ENCODE results near the gene GNPTG.

GNPTG gene

DNA sequence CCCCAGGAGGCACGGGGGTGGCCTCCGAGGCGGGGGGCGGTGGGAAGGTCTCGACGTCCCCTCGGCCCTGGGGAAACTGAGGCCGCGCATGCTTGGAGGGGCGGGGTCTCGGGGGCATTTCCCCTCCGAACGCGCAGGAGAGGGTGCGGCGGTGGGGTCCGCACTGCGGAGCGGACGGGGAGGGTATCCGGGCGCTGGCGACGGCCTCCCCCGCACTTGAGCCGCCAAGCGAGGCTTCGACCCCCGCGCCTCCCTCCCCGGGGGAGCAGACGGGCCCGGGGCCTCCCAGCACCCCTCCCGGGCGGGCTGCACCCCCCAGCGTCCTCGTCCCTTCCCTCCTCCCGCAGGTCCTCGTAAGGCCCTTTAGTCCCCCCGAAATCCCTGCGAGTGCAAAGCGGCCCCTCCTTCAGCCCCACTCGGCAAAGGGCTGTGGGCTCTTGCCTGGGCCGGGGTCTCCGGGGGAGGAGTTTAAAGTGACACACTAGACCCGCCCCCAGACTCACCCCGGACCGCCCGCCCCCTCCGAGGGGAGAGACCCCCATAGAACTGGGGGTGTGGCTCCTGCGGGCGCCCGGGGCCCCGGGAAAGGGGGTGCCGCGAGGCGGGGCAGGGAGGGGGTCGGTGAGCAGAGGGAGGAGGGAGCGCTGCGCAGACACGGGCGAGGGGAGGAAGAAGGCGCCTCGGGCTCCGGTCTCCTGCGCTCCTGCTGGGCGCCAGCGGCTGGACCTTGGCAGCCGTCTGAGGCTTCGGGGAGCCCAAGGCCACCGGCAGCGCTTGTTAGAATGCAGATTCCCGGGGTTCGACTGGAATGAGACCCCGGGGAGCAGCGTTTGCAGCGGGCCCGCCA is 17.7 kb upstream of the GNPTG start:
- no peak for DNase-seq (ENCODE audit: low spot score)

GRCh38 chr16:1334739-1335138 is 17.0 kb upstream of the GNPTG start:
- no peak for DNase-seq (ENCODE audit: low spot score)

DNA sequence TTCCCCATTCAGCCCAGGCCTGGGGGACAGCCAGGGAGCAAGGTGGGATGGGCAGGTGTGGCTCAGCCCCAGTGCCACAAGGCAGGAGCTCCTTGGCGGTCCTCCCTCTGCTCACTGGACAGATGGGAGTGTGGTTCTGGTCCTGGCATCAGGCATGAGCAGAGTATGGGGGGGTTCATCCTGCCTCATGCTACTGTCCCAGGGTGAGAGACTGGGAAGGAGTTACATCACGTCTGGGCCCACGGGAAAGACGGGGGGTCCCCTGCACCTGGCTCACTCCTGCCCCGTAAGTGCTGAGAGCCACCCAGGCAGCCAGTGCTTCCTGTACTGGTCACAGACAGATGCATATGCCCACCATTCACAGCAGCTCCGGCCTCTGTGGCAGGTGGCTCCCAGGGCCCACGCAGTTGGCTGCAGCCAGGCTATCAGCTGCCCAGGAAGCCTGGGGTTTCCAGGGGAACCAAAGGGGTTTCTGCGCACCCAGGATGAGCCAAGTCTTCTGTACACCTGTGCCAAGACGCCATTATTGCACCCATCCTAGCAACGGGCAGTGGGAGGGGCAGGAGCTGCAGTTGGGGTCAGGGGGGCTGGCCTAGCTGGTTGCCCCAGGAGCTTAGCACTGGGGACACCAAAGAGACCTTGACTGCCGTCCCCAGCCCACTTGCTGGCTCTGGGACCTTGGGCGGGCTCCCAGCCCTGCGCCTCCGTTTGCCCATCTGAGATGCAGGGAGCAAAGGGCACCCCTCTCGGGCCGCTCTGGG is 16.3 kb upstream of the GNPTG start:
- no peak for DNase-seq (ENCODE audit: low spot score)

DNA sequence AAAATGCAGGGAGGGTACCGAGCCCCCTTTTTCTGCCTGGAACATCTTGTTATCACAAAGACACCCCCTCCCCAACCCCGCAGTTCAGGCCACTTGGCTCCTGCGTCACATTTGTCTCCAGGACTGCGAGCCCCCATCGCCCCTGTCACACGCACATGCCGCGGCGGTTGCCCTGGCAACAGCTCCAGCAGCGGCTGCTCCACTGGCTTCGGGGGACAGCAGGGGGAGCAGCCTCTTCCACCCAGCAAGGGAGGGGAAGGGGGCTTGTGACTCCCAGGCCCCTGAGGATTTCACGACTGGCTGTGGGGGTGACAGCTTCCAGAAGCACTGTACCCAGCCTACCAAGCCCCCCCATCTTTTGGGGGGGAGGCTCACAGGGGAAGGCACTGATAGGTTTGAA is 15.7 kb upstream of the GNPTG start:
- no peak for DNase-seq (ENCODE audit: low spot score)

- no peak for DNase-seq (ENCODE audit: low spot score)
Observed at GRCh38 chr16:1336619-1337018, 15.1 kb upstream of the GNPTG start.

GRCh38 chr16:1337486-1337885 is 14.2 kb upstream of the GNPTG start:
- no peak for DNase-seq (ENCODE audit: low spot score)

DNA sequence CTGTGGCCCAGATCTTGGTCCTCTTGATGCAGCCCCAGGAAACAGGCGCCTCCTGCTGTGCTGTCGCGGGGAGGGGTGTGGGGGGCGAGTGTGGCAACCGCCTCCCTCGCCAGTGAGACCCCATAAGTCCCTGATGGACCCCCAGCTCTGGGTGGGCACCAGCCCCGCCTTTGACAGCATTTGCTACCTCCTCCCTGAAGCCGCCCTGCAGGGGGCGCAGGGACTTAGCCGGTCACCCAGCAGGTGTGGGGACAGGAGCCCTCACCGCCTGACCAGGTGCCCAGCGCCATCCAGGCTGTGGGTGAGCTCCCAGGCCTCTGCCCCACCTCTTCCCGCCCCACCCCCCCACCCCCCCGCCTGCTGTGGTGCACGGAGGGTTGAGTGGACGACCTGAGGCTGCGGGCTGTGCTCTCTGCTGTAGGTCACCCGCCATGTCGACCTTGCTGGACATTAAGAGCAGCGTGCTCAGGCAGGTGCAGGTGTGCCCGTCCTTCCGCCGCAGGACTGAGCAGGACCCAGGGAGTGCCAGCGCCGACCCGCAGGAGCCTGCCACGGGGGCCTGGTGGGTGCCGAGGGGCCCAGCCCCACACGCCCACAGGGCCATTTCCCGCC is 13.5 kb upstream of the GNPTG start:
- peak; percentile 58 for DNase-seq (ENCODE audit: low spot score)

GRCh38 chr16:1338855-1339675 is 12.7 kb upstream of the GNPTG start:
- DNase-seq (ENCODE audit: low spot score) = no peak

DNA sequence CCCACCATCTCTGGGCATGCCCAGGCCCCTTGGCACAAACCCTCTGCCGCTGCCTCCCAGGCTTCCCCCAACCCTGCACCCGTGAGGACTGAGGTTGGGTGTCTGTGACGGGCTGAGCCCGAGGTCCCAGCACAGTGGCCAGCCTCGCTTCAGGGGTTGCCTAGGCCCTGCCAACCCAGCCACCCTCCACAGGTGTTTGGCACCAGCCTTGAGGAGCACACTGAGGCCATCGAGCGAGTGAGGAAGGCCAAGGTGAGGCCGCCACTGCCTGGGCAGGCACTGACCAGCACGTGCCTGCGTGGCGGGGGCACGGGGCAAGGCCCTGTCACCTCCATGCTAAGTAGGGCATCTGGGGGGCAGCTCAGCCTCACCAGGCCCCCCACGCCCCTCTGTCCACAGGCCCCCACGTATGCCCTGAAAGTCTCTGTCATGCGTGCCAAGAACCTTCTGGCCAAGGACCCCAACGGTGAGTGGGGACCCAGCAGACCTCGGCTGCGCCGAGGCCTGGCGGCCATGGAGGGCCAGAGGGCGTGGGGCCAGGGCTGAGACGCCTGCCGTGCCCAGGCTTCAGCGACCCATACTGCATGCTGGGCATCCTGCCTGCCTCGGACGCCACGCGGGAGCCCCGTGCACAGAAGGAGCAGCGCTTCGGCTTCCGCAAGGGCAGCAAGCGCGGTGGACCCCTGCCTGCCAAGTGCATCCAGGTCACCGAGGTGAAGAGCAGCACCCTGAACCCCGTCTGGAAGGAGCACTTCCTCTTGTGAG is 10.8 kb upstream of the GNPTG start:
- no peak for DNase-seq (ENCODE audit: low spot score)

DNA sequence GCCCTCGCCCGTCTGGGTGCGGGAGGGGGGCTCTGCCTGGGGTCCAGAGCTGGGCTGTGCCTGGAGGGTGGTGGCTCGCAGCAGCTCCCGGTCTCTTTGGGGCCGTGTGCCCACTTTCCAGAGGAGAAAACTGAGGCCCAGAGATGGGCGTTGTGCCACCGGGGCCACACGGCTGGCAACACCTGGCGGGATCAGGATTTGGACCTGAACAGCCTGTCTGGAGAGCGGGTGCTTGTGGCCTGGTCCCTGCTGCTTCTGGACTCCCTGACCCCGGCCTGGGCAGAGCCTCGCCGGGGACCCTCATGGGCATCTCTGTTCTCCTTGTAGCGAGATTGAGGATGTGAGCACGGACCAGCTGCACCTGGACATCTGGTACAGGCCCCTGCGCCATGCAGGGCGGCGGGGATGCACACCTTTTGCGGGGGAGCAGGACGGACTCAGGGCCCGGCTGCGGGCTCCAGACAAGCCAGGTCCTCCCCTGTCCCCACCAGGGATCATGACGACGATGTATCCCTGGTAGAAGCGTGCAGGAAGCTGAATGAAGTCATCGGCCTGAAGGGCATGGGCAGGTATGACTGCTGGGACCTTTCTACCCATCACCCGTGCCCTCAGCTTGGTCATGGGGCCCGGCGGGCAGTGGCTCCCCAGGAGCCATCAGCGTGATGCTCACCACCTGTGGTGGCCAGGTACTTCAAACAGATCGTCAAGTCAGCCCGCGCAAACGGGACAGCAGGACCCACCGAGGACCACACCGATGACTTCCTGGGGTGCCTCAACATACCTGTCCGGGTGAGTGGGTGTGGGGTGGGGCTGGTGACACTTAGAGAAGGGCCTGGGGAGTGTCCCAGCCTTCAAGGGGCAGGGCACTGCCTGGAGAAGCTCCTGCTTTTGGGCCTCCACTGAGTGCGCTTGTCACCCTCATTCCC is 10.0 kb upstream of the GNPTG start:
- DNase-seq (ENCODE audit: low spot score) = no peak

DNA sequence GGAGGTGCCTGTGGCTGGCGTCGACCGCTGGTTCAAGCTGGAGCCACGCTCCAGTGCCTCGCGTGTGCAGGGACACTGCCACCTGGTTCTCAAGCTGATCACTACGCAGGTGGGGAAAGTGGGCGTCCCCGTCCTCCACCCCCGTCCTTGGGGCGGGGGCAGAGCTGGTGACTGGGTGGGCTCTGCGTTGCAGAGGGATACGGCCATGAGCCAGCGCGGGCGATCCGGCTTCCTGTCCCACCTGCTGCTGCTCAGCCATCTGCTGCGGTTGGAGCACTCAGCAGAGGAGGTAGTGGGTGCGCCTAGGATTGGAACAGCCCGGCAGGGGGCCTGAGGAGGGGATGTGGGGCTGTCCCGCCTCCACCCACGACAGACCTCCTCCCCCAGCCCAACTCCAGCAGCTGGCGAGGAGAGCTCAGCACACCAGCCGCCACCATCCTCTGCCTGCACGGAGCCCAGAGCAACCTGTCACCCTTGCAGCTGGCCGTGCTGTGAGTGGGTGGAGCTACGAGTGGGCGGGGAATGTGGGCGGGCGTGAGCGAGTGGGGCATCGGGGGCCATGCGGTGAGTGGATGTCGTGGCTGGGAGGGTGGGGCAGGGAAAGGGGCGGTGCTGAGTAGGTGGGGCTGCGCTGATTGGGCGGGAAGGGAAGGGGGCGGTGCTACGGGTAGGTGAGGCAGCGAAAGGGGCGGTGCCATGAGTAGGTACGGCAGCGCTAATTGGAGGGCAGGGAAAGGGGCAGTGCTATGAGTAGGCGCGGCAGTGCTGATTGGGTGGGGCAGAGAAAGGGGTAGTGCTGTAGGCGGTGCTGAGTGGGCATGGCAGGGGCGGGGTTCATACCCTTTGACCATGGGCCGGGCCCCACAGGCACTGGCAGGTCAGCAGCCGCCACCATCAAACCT is 9.0 kb upstream of the GNPTG start:
- peak; percentile 99 for DNase-seq (ENCODE audit: low spot score)

DNA sequence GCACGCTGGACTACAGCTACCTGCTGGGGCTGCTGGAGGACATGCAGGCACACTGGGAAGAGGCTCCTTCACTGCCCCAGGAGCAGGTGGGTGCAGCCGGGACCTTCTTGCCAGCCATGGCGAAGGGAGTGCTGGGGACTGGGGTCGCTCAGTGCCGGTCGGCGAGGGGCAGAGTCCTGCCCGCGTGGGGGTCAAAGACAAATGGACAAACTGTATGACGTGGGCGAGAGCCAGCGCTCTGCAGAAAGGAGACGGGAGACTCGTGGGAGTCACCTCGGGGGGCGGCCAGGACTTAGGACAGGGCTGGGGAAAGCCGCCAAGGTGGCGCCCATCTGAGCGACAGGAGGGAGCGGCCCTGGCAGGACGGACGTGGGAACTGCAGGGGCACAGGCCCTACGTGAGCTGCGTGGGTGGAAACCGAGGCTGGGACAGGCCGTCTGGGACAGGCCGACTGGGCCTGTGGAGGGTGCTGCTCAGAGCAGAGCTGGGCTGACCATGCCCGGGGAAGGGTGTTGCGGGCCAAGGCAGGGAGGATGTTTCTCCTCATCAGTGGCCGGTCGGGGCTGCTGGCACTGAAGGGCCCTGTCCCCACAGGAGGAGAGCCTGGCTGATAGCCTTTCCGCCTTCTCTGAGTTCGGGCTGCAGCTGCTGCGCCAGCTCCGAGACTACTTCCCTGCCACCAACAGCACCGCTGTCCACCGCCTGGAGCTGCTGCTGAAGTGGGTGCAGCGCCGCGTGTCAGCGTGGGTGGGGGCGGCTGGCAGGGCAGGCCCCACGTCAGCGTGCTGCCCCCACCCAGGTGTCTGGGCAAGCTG is 8.1 kb upstream of the GNPTG start:
- no peak for DNase-seq (ENCODE audit: low spot score)

GRCh38 chr16:1344499-1344898 is 7.2 kb upstream of the GNPTG start:
- no peak for DNase-seq (ENCODE audit: low spot score)

GRCh38 chr16:1345087-1345486 is 6.6 kb upstream of the GNPTG start:
- no peak for DNase-seq (ENCODE audit: low spot score)

DNA sequence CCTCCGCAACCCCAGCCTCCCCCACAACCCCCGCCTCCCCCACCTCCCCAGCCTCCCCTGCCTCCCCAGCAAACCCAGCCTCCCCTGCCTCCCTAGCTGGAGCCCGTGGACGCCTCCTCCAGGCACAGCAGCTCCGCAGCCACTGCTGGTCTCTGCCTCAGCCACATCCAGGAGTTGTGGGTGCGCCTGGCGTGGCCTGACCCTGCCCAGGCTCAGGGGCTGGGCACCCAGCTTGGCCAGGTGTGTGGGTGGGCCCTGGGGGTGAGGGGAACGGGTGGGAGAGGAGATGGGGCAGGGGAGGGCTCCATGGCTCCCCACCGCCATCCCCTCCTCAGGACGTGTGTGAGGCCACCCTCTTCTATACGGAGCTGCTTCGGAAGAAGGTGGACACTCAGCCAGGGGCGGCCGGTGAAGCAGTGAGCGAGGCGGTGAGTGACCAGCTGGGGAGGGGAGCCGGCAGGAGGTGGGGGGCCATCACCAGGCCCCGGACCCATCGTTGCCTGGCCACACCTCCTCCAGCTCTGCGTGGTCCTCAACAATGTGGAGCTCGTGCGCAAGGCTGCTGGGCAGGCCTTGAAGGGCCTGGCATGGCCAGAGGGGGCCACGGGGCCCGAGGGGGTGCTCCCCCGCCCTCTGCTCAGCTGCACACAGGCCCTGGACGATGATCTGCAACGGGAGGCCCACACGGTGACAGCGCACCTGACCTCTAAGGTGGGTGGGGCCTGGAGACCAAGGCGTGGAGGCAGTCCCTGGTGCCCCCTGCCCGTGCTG is 5.9 kb upstream of the GNPTG start:
- DNase-seq (ENCODE audit: low spot score) = no peak

- DNase-seq (ENCODE audit: low spot score) = no peak
Observed at GRCh38 chr16:1346422-1347285, 5.1 kb upstream of the GNPTG start.

Data from HuH-7 (cell line).